ENCODE results near the gene GRB2. TPM values are rescaled to one million over a fixed set of nuclear protein-coding genes. Genes with fewer than 3 reads are reported as not detected.

The GRB2 gene
- total and polyA plus RNA-seq, 10 donors, result 66.8 to 352 (median 209) TPM

- intact Hi-C loops (cut with DNase I; ENCODE audit: low total_unique reads), result no loop called here
- H3K27ac ChIP-seq, result peak overlapping the region in 2 of 8 donors; percentile 14 to 85
- no peak for TF ChIP-seq CTCF (IDR thresholded peaks at IDR 0.05 in 8 of 11, conservative IDR thresholded peaks at IDR 0.05 in 3 of 11)
- TF ChIP-seq POLR2AphosphoS5 (IDR thresholded peaks at IDR 0.05), result no peak
- no peak for TF ChIP-seq POLR2A (IDR thresholded peaks at IDR 0.05)
- H3K36me3 ChIP-seq, result peaks cover 0 to 31% (median 6%) of the 10 kb centered on the region in 6 donors
- no peak for DNase-seq
- H3K27me3 ChIP-seq (replicated peaks in 1 of 7), result no peaks in the 10 kb centered on the region
- 43 to 61% (median 53%) methylated on average over 2 of the region's 2 CpGs for WGBS, 5 donors
- H3K9me3 ChIP-seq, result no peaks in the 10 kb centered on the region
- H3K4me3 ChIP-seq, result no peak overlapping the region
- peaks cover 59 to 100% (median 96%) of the 10 kb centered on the region in 6 donors for H3K4me1 ChIP-seq
Observed at GRCh38 chr17:75396796-75397195, 8.7 kb downstream of the GRB2 start.

- Histone ChIP-seq H3K4me1 (peaks cover 57 to 100% (median 97%) of the 10 kb centered on the region in 6 donors), H3K9me3 (no peaks in the 10 kb centered on the region), H3K36me3 (peaks cover 0 to 39% (median 8%) of the 10 kb centered on the region in 6 donors), H3K27ac (peak overlapping the region in 2 of 8 donors; percentile 14 to 85), H3K4me3 (no peak overlapping the region), H3K27me3 (replicated peaks in 1 of 7) (no peaks in the 10 kb centered on the region)
- no peak for DNase-seq
- TF ChIP-seq CTCF (IDR thresholded peaks at IDR 0.05 in 8 of 11, conservative IDR thresholded peaks at IDR 0.05 in 3 of 11) (no peak), POLR2A (IDR thresholded peaks at IDR 0.05) (no peak), POLR2AphosphoS5 (IDR thresholded peaks at IDR 0.05) (no peak)
- intact Hi-C loops (cut with DNase I; ENCODE audit: low total_unique reads), result no loop called here
- WGBS, 5 donors, result 74 to 90% (median 83%) methylated on average over 6 of the region's 6 CpGs
Observed at GRCh38 chr17:75396025-75396424, 9.5 kb downstream of the GRB2 start.

GRCh38 chr17:75394332-75394918, 11.1 kb downstream of the GRB2 start:
- Histone ChIP-seq H3K9me3 (no peaks in the 10 kb centered on the region), H3K36me3 (peaks cover 0 to 42% (median 13%) of the 10 kb centered on the region in 6 donors), H3K27ac (peak overlapping the region in 7 of 8 donors; percentile 52 to 86 (median 83)), H3K4me1 (peaks cover 56 to 100% (median 97%) of the 10 kb centered on the region in 6 donors), H3K27me3 (replicated peaks in 1 of 7) (no peaks in the 10 kb centered on the region), H3K4me3 (peak overlapping the region; percentile 36 to 68 (median 56))
- intact Hi-C loops (cut with DNase I; ENCODE audit: low total_unique reads), result no loop called here
- WGBS, 5 donors, result 13 to 18% (median 14%) methylated on average over 9 of the region's 9 CpGs
- TF ChIP-seq CTCF (IDR thresholded peaks at IDR 0.05 in 8 of 11, conservative IDR thresholded peaks at IDR 0.05 in 3 of 11) (no peak), POLR2AphosphoS5 (IDR thresholded peaks at IDR 0.05) (no peak), POLR2A (IDR thresholded peaks at IDR 0.05) (no peak)
- no peak for DNase-seq

GRCh38 chr17:75393523-75394331, 11.8 kb downstream of the GRB2 start:
- peak; percentile 99 for DNase-seq
- Histone ChIP-seq H3K36me3 (peaks cover 0 to 49% (median 13%) of the 10 kb centered on the region in 6 donors), H3K4me1 (peaks cover 59 to 100% (median 97%) of the 10 kb centered on the region in 6 donors), H3K9me3 (no peaks in the 10 kb centered on the region), H3K27ac (peak overlapping the region in 7 of 8 donors; percentile 52 to 86 (median 83)), H3K4me3 (peak overlapping the region; percentile 36 to 68 (median 56)), H3K27me3 (replicated peaks in 1 of 7) (no peaks in the 10 kb centered on the region)
- WGBS, 5 donors, result 3 to 5% (median 3%) methylated on average over 22 to 28 of the region's 28 CpGs
- TF ChIP-seq CTCF (IDR thresholded peaks at IDR 0.05 in 8 of 11, conservative IDR thresholded peaks at IDR 0.05 in 3 of 11), result peak in 8 of 11 experiments; percentile 24 to 61 (median 39)
- no peak for TF ChIP-seq POLR2A (IDR thresholded peaks at IDR 0.05)
- peak; percentile 83 to 84 (median 84) for TF ChIP-seq POLR2AphosphoS5 (IDR thresholded peaks at IDR 0.05)
- intact Hi-C loops (cut with DNase I; ENCODE audit: low total_unique reads), result no loop called here

Data from spleen (tissue), 11 donors.